Brain microvascular endothelial cell (primary cell): ENCODE results near the gene THSD7A.

Experiments used
- DNase-seq: peaks from one replicate; pipeline ENCODE4 v3.0.0-alpha.2; 2020
- H3K27ac ChIP-seq: fragments of 250-450 bp; sonication (Bioruptor Pico); 2 replicates; pipeline ENCODE4 v1.5.1; 2020; ENCODE audit warnings: mild to moderate bottlenecking, moderate library complexity
- H3K27me3 ChIP-seq: fragments of 250-450 bp; sonication (Bioruptor Pico); replicated peaks from 2 replicates; pipeline ENCODE4 v1.5.1; 2020; ENCODE audit warnings: mild to moderate bottlenecking
- H3K36me3 ChIP-seq: fragments of 250-450 bp; sonication (Bioruptor Pico); replicated peaks from 2 replicates; pipeline ENCODE4 v1.5.1; 2020; ENCODE audit warnings: mild to moderate bottlenecking
- H3K4me3 ChIP-seq: 2 replicates; pipeline ENCODE4 v1.5.1; 2011; ENCODE audit warnings: low read depth, mild to moderate bottlenecking, control low read depth, low read length, moderate library complexity
- in situ Hi-C: cut with HindIII; loops from 2 replicates; pipeline ENCODE4 v1.10.0; 2017; ENCODE audit warnings: low sequenced_read_pairs, low pct_ligation_motif_present
- TF ChIP-seq, protein P1 (sequence below): IDR thresholded peaks from 2 replicates; pipeline ENCODE4 v1.5.1; 2011; ENCODE audit warnings: low read depth, mild to moderate bottlenecking, moderate library complexity, low read length, control low read depth, inconsistent platforms; ENCODE audit errors: missing control alignments

Gene THSD7A

GRCh38 chr7:11331128-11332102 lies 500.6 kb downstream of the THSD7A start:
- H3K4me3 ChIP-seq, result no peak overlapping the region
- DNase-seq, result no peak
- H3K27me3 ChIP-seq, result no peaks in the 10 kb centered on the region
- in situ Hi-C loops, result no loop called here
- TF ChIP-seq, protein P1, sequence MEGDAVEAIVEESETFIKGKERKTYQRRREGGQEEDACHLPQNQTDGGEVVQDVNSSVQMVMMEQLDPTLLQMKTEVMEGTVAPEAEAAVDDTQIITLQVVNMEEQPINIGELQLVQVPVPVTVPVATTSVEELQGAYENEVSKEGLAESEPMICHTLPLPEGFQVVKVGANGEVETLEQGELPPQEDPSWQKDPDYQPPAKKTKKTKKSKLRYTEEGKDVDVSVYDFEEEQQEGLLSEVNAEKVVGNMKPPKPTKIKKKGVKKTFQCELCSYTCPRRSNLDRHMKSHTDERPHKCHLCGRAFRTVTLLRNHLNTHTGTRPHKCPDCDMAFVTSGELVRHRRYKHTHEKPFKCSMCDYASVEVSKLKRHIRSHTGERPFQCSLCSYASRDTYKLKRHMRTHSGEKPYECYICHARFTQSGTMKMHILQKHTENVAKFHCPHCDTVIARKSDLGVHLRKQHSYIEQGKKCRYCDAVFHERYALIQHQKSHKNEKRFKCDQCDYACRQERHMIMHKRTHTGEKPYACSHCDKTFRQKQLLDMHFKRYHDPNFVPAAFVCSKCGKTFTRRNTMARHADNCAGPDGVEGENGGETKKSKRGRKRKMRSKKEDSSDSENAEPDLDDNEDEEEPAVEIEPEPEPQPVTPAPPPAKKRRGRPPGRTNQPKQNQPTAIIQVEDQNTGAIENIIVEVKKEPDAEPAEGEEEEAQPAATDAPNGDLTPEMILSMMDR, result no peak
- no peak overlapping the region for H3K27ac ChIP-seq
- H3K36me3 ChIP-seq, result no peaks in the 10 kb centered on the region

- H3K27ac ChIP-seq, result no peak overlapping the region
- H3K36me3 ChIP-seq, result no peaks in the 10 kb centered on the region
- no peak overlapping the region for H3K4me3 ChIP-seq
- in situ Hi-C loops, result no loop called here
- H3K27me3 ChIP-seq, result no peaks in the 10 kb centered on the region
- TF ChIP-seq, protein P1, result no peak
- no peak for DNase-seq
Observed at GRCh38 chr7:11330717-11331116, 501.3 kb downstream of the THSD7A start.

- no peaks in the 10 kb centered on the region for H3K36me3 ChIP-seq
- in situ Hi-C loops, result no loop called here
Observed at GRCh38 chr7:11330208-11330607, 501.8 kb downstream of the THSD7A start.

GRCh38 chr7:11329626-11330025 lies 502.4 kb downstream of the THSD7A start:
- Histone ChIP-seq H3K27me3 (no peaks in the 10 kb centered on the region), H3K27ac (no peak overlapping the region), H3K4me3 (no peak overlapping the region), H3K36me3 (no peaks in the 10 kb centered on the region)
- TF ChIP-seq, protein P1, result no peak
- in situ Hi-C loops, result no loop called here
- DNase-seq, result no peak

More at GRCh38 chr7:11330208-11330607, 501.8 kb downstream of the THSD7A start:
- no peak for DNase-seq
- Histone ChIP-seq H3K27ac (no peak overlapping the region), H3K4me3 (no peak overlapping the region), H3K27me3 (no peaks in the 10 kb centered on the region)
- TF ChIP-seq, protein P1, result no peak

- Histone ChIP-seq H3K27me3 (no peaks in the 10 kb centered on the region), H3K4me3 (no peak overlapping the region), H3K36me3 (no peaks in the 10 kb centered on the region), H3K27ac (no peak overlapping the region)
- TF ChIP-seq, protein P1, result no peak
- in situ Hi-C loops, result no loop called here
- peak; percentile 58 for DNase-seq
Observed at GRCh38 chr7:11328309-11328708, 503.7 kb downstream of the THSD7A start.
